Measurements from ENCODE around the gene NBPF3.

DNA sequence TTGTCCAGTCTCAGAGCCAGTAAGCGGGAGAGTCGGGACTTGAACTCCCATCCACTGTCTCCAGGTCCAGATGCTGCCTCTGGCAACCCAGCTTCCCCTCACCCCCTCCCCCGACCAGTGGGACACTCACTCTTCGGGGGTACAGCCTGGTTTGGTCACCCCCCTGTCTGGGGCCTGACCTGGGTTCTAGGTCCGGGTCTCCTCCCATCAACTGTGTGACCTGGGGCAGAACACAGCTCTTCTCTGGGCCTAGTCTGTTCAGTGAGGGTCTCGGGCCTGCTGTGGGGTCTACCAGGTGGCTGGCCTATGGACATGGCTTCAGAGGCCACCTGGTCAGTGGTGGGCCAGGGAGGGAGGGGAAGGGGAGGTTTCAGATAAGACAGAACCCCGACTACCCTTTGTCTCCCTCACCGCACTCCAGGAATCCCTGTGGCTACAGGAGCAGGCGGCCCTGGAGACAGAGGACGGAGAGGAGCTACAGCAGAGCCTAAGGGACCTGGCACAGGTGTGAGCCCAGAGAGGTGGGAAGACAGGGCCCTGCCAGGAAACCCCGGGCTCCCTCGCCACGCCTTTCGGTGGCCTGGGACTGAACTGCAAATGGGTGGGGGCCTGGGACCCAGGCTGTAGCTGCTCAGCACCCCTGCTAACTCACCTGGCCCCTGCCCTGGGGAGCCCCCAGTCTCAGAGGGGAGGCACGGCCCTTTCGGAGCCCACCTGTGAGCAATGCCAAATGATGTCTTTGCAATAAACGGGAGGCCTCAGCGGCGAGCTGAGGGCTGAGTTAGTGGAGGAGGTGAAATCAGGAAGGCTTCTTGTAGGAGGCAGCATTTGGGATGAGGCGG, 4.1 kb upstream of the NBPF3 start:
- TF ChIP-seq, protein P1, sequence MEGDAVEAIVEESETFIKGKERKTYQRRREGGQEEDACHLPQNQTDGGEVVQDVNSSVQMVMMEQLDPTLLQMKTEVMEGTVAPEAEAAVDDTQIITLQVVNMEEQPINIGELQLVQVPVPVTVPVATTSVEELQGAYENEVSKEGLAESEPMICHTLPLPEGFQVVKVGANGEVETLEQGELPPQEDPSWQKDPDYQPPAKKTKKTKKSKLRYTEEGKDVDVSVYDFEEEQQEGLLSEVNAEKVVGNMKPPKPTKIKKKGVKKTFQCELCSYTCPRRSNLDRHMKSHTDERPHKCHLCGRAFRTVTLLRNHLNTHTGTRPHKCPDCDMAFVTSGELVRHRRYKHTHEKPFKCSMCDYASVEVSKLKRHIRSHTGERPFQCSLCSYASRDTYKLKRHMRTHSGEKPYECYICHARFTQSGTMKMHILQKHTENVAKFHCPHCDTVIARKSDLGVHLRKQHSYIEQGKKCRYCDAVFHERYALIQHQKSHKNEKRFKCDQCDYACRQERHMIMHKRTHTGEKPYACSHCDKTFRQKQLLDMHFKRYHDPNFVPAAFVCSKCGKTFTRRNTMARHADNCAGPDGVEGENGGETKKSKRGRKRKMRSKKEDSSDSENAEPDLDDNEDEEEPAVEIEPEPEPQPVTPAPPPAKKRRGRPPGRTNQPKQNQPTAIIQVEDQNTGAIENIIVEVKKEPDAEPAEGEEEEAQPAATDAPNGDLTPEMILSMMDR (IDR thresholded peaks at IDR 0.05; ENCODE audit: low read depth, low read length, poor library complexity, severe bottlenecking), result no peak
- no peak for TF ChIP-seq EZH2phosphoT487 (IDR thresholded peaks at IDR 0.05; ENCODE audit: borderline replicate concordance, low read length)

All from DOHH2 (cell line).